Fibroblast of skin of left quadriceps (primary cell): ENCODE data around the gene GP1BB.
A peak's percentile ranks its signal among the peaks of the same experiment; 100 is the strongest.

Experiments used
- DNase-seq, 2 experiments: peaks; one replicate each; pipeline ENCODE4 v3.0.0-alpha.2; 2013; ENCODE audit warnings: low read depth in 2 of 2

Gene GP1BB

DNA sequence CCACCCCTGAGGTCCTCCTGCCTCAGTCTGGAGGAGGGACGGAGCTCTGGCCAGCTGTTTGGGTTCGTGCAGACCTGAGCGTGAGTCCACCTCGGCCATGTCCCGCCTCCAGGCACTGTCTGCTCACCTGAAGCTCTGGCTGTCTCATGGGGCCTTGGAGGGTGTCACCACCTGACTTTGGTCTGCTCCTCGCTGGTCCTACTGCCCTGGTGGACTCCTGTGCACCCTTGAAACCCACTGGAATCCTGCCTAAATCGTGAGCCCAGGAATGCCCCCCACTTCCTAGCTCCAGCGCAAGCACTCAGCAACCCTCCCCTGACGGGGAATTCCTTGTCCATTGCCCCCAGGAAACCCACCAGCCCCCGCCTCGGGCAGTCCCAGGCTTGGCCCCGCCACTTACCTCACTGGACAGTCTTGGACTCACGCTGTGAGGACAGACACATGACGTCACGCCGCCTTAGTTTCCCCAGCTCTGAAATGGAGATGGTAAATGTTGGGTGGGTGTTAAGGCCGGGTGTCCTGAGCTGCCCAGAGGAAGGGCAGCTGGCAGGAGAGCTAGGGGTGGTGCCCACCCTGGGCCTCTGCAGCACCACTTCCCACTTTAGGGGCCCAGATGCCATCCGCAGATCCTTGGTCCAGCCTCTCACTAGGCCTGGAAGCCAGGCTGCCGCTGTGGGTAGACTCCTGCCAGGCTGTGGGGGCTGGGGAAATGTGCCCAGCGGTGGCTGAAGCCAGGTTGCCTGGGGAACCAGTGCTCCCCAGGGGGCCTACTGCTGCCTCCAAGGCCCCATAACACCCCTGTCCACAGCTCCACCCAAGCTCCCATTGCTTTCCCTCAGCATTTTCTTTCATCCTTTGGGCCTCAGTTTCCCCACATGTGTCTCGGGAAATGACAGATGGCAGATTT is 19.1 kb downstream of the GP1BB start:
- no peak for DNase-seq

DNA sequence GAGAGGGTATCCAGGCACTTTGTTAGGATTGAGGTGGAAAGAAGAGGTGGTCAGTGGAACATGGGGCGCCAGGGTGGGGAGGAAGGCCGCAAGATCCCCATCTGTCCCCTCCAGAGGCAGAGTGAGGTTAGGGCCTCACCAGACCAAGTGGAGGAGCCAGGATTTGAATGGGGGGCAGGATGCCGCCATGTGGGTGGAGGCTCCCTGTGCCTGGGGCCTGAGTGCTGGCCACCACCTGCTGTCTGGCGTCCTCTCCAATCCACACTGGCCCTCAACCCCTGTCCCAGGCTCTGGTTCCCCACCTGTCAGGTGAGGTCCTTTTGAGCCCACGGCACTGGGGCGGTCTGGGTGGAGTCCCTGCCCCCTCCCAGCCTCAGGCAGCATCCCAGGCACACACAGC is 19.7 kb downstream of the GP1BB start:
- DNase-seq: no peak

DNA sequence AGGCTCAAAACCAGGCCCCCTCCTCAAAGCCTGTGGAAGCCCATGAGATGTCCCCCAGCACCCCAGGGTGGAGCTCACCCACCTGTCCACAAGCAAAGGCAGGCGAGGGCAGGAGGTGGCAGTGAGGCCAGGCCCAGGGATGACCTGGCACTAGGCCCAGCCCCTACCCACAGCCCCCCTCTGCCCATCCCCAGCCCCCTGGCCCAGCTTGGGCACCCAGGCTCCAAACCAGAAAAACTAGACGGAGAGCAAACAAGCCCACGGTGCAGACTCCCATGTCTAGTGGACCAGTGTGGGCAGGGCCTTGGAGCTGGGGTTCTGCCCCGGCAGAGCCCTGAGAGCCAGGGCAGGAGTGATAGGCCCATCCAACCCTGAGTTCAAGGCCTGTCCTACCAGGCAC is 20.3 kb downstream of the GP1BB start:
- DNase-seq: no peak

DNA sequence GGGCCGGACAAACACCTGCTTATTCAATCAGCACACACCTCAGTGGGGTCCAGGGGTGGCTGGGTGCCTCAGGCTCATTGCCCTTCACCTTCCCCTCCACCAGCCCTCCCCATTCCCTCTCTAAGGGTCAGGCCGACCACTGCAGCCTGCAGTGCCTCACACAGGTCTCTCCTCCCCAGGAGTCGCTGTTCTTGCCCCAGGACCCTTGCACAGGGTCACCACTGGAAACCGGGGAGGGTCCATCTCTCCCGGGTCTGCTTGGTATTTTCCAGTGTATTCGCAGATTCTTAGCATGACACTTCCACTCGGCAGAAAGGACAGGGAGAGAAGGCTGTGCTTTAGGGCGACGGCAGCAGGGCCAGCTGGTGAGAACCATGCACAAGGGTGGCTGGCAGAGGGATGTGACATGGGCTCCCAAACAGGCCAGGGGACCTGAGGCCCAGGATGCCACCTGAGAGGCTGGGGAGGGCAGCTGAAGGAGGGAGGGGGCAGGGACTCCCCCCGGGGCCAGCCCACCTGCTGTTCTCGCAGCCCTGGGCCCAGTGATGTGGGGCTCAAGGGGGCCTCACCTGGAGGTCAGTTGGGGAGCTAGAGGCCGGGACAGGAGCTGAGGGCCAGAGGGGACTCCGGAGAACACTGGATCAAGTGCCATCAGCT is 21.1 kb downstream of the GP1BB start:
- no peak for DNase-seq

DNA sequence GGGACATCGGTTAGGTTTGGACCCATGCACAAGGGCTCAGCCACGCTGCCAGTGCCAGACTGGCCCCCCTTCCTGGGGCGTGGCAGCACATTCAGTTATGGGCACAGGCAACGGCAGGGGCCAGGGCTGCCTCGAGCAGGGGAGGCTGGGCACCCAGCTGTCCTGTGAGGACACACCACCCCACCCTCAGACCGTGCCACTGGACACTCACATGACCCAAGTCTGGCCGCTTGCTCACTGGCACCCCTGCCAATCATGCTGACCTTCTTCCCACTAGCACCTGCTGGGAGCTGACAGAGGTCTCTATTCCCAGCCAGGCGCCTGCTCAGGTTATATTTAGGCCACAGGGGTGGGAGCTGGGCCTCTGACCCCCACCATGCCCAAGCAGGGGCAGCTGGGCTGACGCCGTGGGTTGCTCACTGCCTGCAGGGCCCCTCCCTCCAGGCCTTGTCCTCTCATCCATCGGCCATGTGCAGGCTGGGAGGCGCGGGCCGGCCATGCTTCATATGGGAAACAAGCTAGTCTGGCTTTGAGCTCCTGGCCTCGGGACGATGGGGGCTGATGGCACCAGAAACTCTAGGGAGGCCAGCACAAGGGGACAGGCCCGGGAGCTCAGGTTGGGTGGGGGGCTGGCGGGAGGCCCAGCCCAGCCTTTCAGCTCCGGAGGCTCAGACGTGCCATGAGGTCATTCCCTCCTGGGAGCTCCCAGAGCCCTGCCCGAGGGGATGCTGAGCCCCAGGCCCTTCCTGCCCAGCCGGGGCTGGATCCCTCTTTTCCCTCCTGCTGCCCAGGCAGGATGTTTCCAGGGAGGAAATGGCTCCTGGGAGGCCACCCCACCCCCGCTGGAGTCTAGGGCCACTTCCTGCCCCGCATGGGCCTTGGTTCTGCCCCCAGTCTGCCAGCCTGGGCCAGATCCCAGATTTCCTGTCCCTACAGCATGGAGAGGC is 22.1 kb downstream of the GP1BB start:
- DNase-seq: no peak

DNA sequence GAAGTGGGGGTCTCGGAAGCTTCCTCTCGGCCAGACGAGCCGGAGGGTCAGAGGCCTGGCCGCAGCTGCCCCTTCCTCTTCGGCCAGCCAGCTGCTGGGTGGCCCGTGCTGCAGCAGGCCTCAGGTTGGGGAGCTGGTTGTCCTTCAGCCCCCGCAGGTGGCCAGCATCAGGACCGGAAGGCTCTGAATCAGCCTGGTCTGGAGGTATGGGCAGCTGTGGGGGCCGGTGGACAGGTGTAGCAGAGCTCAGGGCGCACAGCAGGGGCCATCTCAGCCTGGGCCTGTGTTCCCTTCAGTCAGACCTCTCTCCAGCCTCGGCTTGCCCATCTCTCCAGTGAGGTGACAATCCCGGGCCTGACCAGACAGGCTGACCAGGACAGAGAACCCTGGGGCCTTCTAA is 23.4 kb downstream of the GP1BB start:
- DNase-seq: no peak

DNA sequence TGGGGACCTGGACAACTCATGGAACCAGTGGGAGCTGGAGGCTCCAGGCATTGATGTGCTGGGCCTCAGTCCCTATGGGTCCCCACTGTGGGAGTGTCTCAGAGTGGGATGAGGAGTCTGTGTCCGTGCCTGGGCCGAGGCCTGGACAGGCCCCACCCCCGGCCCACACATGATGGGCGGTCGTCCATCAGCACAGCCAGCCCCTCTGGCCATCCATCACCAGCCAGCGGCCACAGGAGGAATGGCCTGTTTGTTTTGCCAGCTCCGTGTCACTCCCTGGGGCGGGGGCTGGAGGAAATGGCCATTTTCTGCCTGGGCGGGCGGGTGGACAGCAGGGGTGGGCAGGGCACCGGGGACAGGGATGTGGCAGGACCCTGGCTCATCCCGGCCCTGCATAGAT is 24.2 kb downstream of the GP1BB start:
- no peak for DNase-seq

DNA sequence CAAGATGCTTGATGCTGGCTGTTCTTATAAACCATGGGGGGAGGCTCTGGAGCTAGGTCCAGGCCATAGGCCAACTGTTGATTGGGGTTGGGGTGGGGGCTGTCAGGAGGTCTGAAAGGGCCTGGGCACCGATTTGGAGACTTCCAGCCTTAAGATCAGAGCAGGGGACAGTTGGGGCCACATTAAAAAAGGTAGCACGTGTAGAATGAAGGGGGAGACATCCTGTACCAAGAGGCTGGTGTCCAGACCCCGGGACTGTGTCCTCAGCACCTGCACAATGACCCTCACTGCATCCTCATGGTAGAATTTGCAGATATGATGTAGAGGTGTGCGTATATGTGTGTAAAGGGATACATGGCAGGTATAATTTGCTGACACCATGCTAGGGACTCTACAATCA is 24.8 kb downstream of the GP1BB start:
- no peak for DNase-seq

DNA sequence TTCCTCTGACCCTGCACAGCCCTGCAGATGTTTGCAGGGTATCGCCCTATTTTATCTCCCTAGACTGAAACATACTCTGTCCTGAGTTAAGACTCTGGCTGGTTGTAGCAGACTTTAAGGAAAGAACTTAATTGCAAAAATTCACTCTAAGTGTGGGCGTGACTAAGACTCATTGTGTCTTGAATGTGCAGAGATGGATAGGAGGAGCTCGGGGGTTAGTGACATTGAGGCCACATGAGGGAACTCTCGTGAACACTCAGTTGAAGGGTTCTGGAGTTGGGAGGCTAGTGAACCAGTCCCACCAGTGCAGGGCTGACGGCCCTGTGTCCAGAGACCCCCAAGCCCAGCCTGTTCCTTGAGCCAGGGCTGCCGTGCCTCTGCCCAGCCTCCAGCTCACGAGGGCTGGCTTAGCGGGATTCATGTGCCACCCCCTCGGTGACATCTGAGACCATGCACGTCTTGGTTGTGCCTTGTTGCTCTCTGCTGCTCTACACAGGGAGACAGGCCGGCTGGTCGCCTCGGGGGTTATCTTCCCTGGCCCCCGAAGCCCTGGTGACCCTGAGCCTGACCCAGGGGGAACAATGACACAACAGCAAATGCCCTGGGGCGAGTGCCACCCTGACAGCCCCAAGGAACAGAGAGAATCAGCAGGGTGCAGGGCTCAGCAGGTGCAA is 25.8 kb downstream of the GP1BB start:
- no peak for DNase-seq

DNA sequence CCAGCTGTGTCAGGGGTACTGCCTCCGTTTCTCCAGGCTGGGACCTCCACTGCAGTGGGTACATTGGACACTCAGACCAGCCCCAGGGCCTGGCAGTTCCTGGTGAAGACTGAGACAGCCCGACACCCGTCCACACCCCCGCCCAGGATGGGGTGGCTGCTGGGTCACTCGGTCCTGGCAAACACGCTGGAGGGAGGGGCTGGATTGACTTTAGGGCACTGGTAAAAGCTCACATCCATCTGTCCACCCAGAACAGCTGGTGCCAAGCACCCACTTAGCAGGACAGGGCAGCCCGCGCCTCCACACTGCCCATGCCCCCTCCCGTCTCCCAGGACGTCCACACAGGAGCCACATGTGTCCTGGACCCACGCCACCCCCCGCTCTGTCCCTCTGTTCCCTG is 26.5 kb downstream of the GP1BB start:
- DNase-seq: no peak

DNA sequence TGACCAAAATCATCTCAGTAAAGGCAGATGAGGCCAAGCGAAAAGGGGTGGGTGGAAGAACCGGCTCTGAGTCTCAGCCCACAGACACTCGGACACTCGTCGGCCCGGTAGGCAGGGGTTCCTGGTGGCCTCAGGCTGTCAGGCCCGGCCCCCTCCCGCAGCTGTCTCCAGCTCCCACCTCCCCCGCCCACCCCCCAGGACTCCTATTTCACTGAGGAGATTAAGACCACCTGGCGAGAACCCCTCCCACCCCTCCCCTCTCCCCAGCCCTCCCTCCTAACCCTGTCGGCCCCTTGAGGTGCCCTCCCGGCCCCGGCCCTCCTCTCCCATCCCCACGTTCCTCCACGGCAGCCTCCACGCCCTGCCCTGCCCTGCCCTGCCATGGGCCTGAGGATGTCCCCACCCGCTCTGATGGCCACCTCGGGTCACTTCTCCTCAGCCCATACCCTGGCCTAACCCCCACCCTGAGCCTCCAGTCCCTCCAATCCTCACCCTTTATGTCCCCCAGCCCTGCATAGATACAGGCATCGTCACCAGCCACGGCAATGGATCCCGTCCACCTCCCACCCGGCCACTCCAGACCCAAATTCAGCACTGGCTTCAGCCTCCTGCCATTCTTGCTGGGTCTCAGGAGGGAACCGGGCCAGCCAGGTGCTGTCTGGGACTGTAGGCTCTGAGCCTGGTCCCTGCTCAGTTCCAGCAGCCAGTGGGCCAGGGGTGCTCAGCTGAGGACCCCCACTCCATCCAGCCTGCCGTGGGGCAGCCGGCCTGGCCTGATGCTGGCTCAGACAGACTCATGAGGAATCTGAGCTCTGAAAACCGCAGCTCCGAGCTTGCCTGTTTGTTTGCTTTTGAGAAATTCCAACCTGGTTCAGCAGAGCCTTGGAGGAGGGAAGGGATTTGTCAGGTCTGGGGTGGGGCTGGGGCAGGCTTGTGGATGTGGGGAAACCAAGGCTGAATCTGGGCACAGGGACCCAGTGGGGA is 27.5 kb downstream of the GP1BB start:
- peak; percentile 16 to 31 for DNase-seq

DNA sequence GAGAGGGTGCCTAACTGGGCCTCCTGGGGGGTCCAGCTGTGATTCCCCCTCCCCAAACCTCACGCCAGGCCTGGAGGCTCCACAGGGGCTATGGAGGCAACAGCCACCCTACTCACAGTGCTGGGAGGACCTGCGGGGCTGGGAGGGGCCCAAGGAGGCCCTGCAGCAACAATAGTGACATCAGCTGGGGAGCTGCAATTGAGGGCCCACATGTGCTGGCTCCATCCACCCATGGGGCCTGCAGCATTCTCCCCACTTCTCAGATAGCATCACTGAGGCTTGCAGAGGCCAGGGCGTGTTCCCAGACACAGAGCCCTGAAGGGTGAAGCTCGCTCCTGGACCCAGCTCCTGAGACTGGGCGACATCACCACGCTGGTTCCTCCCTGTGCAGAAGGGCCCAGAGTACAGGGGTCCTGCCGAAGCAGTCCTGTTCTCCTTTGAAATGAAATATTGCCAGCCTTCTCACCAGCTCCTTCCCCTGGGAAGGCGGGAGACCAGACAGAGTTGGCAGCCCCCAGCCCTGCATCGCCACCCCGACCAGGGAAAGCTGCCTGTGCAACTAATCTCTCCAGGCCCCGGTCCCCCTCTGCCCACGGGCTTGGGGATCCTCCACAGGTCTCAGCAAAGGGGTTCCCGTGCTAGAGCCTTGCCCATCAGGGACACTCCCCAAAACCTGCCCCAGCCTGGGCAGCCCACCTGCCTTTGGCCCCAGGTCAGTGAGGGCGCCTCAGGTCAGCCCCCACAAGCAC is 28.3 kb downstream of the GP1BB start:
- no peak for DNase-seq

DNA sequence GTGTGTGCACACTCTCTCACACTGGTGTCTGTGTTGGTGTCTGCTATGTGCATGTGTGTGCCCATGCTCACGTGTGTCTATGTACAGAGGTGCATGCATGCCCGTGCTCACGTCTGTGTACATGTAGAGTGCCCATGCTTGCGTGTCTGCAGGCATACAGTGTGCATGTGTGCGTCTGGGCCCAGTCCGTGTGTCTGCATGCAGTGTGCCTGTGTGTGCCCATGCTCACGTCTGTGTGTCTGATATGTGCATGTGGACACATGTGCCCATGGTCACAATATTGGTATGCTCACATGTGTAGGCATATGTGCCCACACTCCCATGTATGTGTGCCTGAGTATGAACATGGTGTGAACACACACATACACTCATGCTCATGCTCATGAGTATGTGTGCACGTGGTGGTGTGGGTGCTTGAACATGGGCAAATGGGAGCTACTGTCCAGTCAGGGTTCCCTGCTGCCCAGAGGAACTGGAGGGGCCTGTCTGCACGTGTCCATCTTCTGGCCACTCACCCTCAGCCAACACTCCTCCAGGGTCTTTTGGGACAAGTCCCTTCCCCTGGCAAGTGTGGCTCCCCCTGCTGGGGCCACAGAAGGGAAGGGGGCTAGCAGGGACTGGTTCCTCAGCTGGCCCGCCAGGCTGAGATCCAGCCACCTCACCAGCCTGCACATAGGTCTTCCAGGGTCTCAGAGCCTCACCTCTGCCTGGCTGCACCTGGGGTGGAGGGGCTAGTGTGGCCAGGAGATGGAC is 29.9 kb downstream of the GP1BB start:
- DNase-seq: no peak

DNA sequence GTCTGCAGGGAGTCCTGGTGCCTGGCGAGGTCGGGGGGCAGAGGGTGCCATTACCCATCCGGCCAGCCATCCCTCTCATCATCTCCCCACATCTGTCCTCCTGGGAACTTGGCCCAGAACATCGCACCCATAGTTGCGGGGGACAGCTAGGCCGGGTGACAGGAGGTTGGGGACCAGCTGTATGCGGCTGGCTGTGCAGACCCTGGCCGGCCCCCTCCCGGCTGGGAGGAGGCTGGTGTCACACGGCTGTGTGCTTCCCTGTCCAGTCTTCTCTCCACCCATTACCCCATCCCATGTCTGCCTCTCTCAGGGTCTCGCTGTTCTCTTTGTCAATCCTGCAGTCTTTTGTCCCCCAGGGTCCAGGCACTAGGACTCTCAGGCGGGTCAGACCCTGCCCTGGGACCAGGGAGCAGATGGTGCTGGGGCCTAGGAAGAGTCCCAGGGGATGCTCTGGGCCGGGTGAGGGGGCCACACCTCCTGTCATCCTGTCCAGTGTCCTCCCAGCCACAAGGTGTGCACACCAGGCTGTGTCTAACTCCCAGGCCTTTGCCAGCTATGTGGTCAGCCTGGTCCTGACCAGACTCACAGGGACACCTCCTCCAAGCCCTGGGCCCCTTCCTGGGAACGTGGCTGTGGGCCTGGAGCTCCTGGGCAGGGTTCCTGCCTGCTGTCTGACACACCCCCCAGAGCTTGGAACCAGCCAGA is 30.8 kb downstream of the GP1BB start:
- DNase-seq: no peak

DNA sequence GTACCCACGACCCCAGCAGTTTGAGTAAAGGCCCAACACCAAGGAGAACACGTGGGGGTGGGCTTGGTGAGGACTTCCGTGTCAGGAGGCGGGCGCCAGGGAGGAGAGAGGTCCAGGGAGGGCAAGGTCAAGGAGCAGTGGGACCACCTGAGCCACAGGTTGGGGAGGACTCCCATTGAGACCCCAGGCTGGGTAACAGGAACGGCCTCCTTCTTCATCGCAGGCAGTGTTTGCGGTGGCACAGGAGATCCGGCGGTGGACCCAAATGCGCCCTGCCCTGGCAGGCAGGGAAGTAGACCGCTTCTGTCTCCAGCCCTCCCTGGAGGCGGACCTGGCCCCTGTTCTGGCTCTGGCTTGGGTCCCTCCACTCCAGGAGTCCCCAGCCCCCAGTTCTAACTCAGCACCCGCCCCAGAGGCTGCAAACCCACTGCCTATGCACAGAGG is 31.4 kb downstream of the GP1BB start:
- no peak for DNase-seq

DNA sequence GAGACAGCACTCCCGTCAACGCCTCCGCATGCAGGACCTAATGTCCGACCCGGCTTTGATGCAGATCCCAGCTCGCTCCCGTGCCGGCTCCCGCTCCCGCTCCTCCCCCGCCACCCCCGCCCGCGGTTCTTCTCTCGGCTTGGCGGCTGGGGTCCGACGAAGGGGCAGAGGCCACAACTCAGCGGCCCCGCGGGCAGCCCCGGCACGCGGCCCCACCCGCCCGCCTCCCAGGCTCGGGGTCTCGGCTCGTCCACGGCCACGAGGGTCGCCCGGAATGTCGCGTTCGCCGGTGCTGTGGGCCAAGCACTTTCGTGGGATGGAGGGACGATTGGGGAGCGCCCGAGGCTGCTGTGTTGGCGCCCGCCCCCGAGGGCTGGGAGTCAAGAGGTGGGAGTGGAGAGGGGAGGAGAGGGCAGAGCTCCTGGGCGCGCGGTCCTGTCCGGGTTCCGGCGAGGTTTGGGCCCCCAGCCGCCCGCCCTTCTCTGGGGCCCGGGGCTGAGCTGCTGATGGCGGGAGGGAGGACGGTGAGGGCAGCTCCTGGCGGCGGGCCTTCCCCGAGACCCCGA is 31.9 kb downstream of the GP1BB start:
- no peak for DNase-seq

DNA sequence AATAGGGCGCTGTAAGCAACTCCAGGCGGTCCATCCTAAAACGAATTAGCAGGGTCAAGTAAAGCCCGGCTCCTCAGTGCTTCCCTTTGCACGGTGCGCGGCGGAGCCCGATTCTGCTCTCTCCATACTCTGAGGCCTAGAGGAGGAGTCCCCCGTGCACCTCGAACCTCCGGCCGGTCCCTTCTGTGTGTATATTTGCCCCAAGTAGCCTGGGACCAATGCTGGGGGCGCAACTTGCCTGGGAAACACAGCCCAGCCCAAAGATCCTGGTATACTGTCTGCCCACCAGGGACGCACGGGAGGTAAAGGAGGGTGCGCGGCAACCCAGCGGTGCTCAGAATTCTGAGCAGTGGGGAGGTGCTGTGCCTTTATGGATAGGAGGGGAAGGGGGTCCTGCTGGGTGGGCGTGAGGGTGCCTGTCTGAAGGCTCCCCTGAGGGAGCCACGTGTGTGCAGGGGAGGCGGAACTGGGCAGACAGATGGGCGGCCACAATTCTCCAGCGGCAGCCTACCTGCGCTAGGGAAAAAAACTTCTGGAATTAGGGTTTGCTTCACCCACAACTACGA is 32.5 kb downstream of the GP1BB start:
- DNase-seq: no peak
